Measurements from ENCODE around the gene LSP1. TPM values are rescaled to one million over a fixed set of nuclear protein-coding genes. Genes with fewer than 3 reads are reported as not detected.
A peak's percentile ranks its signal among the peaks of the same experiment; 100 is the strongest.

Gene LSP1
- polyA plus RNA-seq, 3 donors from 2014 or later: 437 to 767 (median 593) TPM

DNA sequence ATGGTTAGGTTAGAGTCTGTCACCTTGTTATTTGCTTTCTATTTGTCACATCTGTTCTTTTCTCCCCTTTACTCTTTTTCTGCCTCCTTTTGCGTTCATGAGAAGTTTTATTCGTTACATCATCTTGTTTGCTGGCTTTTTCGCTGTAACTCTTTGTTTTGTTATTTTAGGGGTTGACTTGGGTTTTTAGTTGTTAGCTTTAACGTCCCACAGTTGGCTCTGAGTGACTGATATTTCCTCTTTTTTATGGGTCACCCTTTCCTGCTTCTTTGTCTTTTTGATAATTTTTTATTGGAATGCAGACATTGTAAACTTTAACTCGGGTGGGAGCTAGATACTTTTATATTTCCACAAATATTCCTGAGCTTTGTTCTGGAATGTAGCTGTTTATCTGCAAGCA lies 53.3 kb downstream of the LSP1 start:
- Mint-ChIP-seq H3K9me3 (no peaks in the 10 kb centered on the region), H3K4me1 (no peaks in the 10 kb centered on the region), H3K27me3 (ENCODE audit: low read depth in 3 of 3) (peaks cover 2 to 6% (median 6%) of the 10 kb centered on the region in 3 donors), H3K36me3 (no peaks in the 10 kb centered on the region), H3K27ac (no peak overlapping the region), H3K4me3 (no peak overlapping the region)
- no peak for DNase-seq

DNA sequence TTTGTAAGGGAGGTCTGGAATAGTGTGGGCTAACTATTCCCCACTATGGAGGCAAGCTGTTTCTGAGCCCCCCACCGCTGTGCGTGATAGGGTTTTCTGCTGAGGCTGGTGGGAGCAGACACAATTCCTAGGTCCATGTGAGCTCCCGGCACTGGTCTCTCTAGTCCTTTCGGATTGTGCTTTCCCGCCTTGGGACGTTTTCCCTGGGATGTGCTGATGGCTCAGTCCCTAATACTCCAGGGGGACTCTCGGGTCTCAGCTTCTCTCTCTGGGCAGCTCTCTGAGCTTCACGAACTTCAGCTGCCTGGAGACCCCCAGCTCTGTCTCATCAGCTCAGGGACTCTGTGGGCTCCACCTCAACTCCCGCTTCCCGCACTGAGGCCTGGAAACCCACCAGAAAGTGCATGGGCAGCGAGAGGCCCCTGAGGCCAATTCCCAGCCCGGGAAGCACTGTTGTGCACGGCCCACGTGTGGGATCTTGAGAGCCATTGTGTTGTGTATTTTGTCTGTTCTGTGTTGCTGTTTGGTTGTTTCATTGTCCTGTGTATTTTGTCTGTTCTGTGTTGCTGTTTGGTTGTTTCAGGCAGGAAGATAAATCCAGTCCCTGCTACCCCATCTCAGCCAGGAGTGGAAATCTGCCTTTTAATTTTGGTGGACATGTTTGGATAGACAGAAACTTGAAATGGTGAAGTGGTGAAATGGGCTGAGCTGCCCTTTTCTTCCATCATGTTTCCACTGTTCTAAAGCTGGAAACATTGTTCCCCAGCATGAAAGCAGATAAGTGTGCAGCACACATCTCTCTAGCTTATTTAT lies 53.9 kb downstream of the LSP1 start:
- Mint-ChIP-seq H3K4me1 (no peaks in the 10 kb centered on the region), H3K4me3 (no peak overlapping the region), H3K27me3 (ENCODE audit: low read depth in 3 of 3) (peaks cover 2 to 6% (median 6%) of the 10 kb centered on the region in 3 donors), H3K9me3 (no peaks in the 10 kb centered on the region), H3K36me3 (no peaks in the 10 kb centered on the region), H3K27ac (no peak overlapping the region)
- no peak for DNase-seq

DNA sequence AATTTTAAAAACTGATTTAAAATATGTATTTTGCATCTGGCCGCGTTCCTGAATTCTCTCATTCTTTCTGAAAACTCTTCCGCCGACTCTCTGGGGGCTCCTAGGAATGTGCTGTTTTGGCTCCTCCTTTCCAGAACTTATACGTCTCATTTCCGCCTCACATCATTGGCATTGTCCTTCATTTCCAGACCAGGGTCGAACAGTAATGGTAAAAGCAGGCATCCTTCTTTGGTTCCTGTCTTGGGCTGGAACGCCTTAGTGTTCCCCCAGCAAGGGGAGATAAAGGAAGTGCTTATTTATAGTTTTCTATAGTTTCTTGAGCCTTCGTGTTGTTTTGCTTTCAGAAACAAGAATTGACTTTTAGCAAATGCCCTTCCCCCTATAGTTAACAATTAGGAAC lies 55.7 kb downstream of the LSP1 start:
- Mint-ChIP-seq H3K9me3 (no peaks in the 10 kb centered on the region), H3K4me3 (no peak overlapping the region), H3K27me3 (ENCODE audit: low read depth in 3 of 3) (peaks cover 2 to 8% (median 6%) of the 10 kb centered on the region in 3 donors), H3K4me1 (no peaks in the 10 kb centered on the region), H3K27ac (peak overlapping the region in 1 of 6 donors; percentile 7), H3K36me3 (no peaks in the 10 kb centered on the region)
- DNase-seq: no peak

DNA sequence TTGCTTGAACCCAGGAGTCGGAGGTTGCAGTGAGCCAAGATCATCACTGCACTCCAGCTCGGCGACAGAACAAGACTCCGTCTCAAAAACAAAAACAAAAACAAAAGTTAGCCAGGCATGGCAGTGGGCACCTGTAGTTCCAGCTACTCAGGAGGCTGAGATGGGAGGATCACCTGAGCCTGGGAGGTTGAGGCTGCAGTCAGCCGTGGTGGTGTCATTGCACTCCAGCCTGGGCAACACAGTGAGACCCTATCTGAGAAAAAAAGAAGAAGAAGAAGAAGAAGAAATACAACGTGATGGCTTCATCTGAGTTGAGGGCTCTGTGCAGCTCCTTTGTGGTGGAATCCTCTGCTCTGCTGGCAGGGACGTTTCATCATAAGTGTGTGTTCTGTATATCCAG lies 56.6 kb downstream of the LSP1 start:
- no peaks in the 10 kb centered on the region for H3K36me3 Mint-ChIP-seq
- DNase-seq: no peak
- peaks cover 2 to 8% (median 8%) of the 10 kb centered on the region in 3 donors for H3K27me3 Mint-ChIP-seq (ENCODE audit: low read depth in 3 of 3)
- H3K9me3 Mint-ChIP-seq: no peaks in the 10 kb centered on the region
- no peak overlapping the region for H3K27ac Mint-ChIP-seq
- no peak overlapping the region for H3K4me3 Mint-ChIP-seq
- H3K4me1 Mint-ChIP-seq: no peaks in the 10 kb centered on the region

DNA sequence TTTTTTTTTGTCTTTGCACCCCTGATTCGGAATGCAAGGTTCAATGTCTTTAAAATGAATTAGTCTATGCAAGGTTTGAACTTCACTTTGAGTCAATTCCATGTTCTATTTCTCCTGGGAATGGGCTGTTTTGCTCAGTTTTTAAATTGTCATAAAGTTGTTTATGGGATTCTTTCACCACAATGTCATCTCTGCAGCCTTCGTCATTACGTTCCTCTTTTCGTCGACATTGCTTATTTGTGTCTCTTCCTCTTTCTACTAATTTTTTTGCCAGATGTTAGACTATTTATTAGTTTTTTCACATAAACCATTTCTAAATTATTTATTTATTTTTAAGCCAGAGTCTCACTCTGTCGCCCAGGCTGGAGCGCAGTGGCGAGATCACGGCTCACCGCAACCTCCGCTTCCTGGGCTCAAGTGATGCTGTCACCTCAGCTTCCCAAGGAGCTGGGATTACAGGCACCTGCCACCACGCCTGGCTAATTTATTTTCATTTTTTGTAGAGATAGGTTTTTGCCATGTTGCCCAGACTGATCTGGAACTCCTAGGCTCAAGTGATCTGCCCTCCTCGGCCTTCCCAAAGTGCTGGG lies 59.5 kb downstream of the LSP1 start:
- Mint-ChIP-seq H3K4me3 (no peak overlapping the region), H3K27me3 (ENCODE audit: low read depth in 3 of 3) (peaks cover 9 to 11% (median 9%) of the 10 kb centered on the region in 3 donors), H3K27ac (peak overlapping the region in 1 of 6 donors; percentile 71), H3K4me1 (peaks cover 8 to 14% of the 10 kb centered on the region in 2 donors), H3K36me3 (no peaks in the 10 kb centered on the region), H3K9me3 (no peaks in the 10 kb centered on the region)
- DNase-seq: no peak

DNA sequence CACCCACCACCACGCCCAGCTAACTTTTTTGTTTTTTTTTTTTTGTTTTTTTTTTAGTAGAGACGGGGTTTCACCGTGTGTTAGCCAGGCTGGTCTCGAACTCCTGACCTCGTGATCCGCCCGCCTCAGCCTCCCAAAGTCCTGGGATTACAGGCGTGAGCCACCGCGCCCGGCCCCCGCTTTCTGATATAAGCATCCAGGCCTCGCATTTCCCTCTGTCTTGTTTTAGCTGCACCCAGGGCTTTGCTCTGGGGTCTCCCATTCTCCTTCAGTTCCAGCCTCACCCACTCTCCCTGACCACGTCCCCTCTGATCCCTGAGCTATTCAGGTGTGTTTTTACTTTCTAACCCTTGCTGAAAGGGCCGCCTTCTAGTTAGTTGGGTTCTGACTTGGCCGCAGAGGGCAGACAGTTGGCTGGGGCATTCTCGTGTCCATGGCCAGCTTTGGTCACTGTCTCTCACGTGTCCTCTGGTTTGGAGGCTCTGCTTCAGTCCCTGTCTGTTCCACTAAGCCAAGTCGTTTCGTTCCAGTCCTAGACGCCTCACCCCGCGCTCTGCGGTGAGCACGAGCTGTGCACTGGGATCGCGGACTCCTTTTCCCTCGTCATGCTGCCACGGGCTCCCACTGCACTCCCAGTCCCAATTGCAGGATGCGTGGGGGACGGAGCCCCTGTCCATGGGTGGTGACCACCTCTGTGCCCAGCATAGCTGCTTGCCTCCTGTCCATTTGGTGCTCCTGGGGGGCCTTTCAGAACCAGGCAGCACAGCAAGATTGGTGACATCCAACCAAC lies 60.6 kb downstream of the LSP1 start:
- H3K36me3 Mint-ChIP-seq: no peaks in the 10 kb centered on the region
- H3K9me3 Mint-ChIP-seq: no peaks in the 10 kb centered on the region
- H3K27me3 Mint-ChIP-seq (ENCODE audit: low read depth in 3 of 3): peaks cover 7 to 14% (median 13%) of the 10 kb centered on the region in 3 donors
- no peak overlapping the region for H3K4me3 Mint-ChIP-seq
- peaks cover 8 to 15% of the 10 kb centered on the region in 2 donors for H3K4me1 Mint-ChIP-seq
- no peak for DNase-seq
- no peak overlapping the region for H3K27ac Mint-ChIP-seq

DNA sequence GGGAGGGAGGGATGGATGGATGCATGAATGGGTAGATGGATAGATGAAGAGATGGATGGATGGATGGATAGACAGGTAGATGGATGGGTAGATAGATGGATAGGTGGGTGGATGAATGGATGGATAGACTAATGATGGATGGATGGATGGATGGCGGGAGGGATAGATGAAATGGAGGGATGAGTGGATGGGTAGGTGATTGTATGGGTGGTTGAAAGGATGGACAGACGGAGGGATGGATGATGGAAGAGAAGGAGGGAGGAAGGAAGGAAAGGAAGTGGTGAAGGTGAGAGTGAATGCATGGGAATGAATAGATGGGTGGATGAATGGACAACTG lies 62.9 kb downstream of the LSP1 start:
- Mint-ChIP-seq H3K4me1 (peaks cover 8 to 17% of the 10 kb centered on the region in 2 donors), H3K36me3 (no peaks in the 10 kb centered on the region), H3K4me3 (peak overlapping the region in 1 of 5 donors; percentile 10), H3K27me3 (ENCODE audit: low read depth in 3 of 3) (peaks cover 5 to 18% (median 15%) of the 10 kb centered on the region in 3 donors), H3K27ac (peak overlapping the region in 2 of 6 donors; percentile 5 to 33), H3K9me3 (no peaks in the 10 kb centered on the region)
- no peak for DNase-seq

DNA sequence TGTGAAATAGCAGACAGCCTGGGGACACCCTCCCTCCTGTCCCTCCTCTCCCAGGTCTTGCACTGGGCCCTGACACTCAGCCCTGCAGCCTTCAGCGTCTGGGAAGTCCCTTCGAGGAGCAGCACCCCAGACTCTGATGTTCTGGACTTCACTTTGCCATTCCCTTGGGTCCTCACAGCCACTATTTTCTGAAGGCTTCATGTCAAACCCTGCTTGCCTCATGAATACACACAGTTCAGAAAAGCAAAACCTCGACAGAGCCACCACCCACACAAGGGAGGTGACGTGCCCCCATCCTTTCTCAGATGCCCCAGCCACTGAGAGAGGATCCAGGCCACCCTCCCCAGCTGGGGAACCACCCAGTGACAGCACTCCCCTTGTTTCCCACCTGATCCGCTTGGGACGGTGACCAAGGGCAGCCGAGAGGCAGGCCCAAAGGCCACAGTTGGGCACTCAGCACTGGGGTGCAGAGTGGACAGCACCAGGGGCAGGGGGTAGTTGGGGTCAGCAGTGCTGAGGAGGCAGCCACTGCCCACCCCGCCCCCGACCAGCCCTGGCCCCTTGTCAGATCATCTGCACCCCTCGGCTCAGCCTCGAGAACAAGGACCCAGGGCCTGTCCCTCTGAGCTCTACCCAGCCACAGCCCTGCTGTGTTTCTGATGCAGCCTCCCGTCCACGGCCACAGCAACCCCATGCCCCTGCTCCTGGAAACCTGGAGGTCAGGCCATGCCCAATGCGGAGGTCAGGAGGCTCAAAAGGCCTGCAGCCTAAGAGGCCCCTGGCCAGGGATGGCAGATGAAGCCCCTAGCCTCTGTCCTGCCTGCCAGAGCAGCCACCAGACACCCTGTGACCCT lies 63.5 kb downstream of the LSP1 start:
- Mint-ChIP-seq H3K9me3 (no peaks in the 10 kb centered on the region), H3K4me1 (peaks cover 8 to 17% of the 10 kb centered on the region in 2 donors), H3K27ac (peak overlapping the region in 4 of 6 donors; percentile 33 to 71 (median 54)), H3K4me3 (no peak overlapping the region), H3K36me3 (no peaks in the 10 kb centered on the region), H3K27me3 (ENCODE audit: low read depth in 3 of 3) (peaks cover 5 to 20% (median 14%) of the 10 kb centered on the region in 3 donors)
- no peak for DNase-seq

DNA sequence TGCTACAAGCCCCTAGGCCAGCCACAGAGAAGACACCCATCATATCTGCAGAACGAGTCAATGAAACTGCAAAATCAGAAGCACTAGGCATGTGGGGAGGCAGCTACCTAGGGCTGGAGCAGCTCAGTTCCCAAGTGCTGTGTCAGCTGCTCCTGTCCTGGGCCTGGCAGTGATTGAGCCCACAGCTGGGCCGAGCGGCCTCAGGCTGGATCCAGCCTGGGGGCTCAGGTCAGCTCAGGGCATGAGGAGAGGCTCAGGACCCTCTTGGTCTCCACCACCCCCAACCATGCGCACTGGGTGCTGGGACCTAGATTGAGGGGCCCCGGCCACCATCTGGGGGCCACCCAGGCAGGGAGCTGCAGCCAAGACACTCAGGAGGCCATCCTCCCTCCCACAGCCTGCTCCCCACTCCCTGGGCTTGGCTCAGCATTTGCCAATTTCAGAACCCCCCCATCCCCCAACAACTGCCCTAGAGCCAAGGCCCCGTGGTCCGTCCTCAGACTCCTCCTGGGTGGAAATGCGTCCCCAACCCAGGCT lies 64.2 kb downstream of the LSP1 start:
- H3K4me1 Mint-ChIP-seq: peaks cover 8 to 17% of the 10 kb centered on the region in 2 donors
- DNase-seq: no peak
- H3K4me3 Mint-ChIP-seq: no peak overlapping the region
- peak overlapping the region in 2 of 6 donors; percentile 50 to 59 for H3K27ac Mint-ChIP-seq
- no peaks in the 10 kb centered on the region for H3K36me3 Mint-ChIP-seq
- H3K9me3 Mint-ChIP-seq: no peaks in the 10 kb centered on the region
- H3K27me3 Mint-ChIP-seq (ENCODE audit: low read depth in 3 of 3): peaks cover 5 to 22% (median 16%) of the 10 kb centered on the region in 3 donors

DNA sequence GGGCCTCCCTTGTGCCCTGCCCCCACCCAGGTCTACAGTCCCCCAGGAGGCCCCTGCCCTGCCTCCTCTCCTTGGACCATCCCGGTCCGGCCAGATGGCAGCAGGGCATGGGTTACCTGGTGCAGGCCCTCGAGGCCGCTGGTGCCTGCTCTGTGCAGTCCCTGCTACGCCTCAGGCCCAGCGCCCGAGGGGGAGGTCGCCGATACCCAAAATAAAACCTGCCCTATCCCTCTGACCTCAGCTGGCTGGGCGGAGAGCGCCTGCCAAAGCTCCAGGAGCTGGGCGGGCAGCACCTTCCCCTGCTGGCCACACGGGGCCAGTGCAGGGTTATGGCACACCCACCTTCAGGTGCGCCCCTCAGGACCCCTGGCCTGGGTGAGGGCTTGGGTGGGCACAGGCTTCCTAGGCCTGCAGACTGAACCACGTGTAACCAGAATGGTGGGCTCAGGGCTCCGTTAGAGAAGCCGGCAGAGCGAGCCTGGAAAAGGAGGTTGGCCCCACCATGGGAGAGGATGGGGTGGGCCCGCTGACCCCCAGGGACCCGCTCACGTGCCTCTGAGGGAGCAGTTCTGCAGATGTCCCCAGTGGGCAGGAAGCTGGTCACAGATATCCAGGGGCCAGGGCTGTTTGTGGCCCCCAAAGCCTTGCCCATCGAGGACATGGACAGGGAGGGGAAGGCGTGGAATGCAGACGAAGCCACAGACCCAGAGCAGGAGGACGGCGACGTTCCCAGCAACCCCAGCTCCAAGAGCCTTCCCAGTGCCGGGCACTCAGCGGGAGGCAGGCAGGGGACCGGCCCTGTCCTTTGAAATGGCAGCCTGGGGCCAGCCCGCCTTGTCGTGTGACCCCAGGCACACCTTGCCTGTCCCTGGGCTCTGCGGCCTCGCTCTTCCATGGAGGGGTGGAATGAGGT lies 64.9 kb downstream of the LSP1 start:
- Mint-ChIP-seq H3K4me3 (no peak overlapping the region), H3K9me3 (no peaks in the 10 kb centered on the region), H3K27ac (no peak overlapping the region), H3K27me3 (ENCODE audit: low read depth in 3 of 3) (peaks cover 6 to 22% (median 16%) of the 10 kb centered on the region in 3 donors), H3K36me3 (no peaks in the 10 kb centered on the region), H3K4me1 (peaks cover 8 to 18% of the 10 kb centered on the region in 2 donors)
- no peak for DNase-seq

DNA sequence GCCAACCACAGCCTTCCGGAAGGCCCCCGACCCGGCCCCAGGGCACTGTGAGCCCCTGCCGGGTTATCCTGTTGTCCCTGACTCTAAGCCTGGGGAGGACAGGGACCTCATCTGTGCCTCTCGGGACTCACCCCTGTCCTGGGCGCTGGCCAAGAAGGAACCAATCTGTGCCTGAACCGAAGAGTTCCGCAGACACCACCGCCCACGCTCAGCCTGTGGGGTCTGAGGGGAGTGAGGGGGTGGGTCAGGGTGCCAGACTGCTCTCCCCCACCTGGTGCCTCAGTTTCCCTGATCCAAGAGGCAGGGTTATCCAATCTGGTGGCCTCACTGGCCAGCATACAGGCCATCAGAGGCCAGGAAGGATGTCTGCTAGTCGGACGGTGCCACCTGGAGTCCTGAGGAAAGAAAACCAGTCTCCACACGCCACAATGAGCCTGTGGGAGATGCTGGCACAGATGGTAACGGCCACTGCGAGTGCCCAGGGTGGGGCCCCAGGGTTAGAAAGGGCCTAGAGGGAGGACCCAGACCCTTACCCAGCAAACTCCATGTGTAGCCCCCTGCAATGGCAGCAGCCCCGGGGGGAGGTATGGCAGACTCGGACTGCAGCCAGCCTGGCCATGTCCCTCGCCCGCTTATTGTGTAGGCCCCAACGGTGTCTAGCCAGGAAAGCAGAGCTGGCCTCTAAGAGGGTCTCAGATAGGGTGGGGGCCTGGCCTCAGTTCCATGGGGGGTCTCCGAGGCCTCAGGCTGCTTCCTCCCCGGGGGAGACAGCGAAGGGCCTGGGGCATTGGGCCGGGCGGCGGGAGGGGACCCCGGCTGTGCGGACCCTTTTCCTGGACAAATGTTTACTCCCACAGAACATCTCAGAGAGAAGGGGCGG lies 65.8 kb downstream of the LSP1 start:
- no peaks in the 10 kb centered on the region for H3K36me3 Mint-ChIP-seq
- H3K27me3 Mint-ChIP-seq (ENCODE audit: low read depth in 3 of 3): peaks cover 9 to 22% (median 16%) of the 10 kb centered on the region in 3 donors
- no peak overlapping the region for H3K4me3 Mint-ChIP-seq
- DNase-seq: no peak
- H3K4me1 Mint-ChIP-seq: peaks cover 8 to 19% of the 10 kb centered on the region in 2 donors
- no peaks in the 10 kb centered on the region for H3K9me3 Mint-ChIP-seq
- H3K27ac Mint-ChIP-seq: no peak overlapping the region

All from immature natural killer cell (primary cell).